Fibroblast of mammary gland (primary cell): ENCODE data around the gene KCTD21.
A peak's percentile ranks its signal among the peaks of the same experiment; 100 is the strongest.
"Not testable (repeated sequence)": the region's sequence is repeated elsewhere in the genome, so short reads cannot be mapped to it uniquely, and the experiment has no call there.

Experiments used
- DNase-seq: peaks from one replicate; pipeline ENCODE4 v3.0.0-alpha.2; 2010; ENCODE audit warnings: low read depth
- H3K4me3 ChIP-seq: 2 replicates; pipeline ENCODE4 v1.5.1; 2011; ENCODE audit warnings: low read depth, mild to moderate bottlenecking, low read length, moderate library complexity; ENCODE audit not compliant: control insufficient read depth
- CTCF ChIP-seq: conservative IDR thresholded peaks from 2 replicates; pipeline ENCODE4 v1.5.1; 2011; ENCODE audit warnings: low read depth, low read length, inconsistent platforms; ENCODE audit not compliant: control insufficient read depth, insufficient read depth

KCTD21 gene

GRCh38 chr11:78228467-78228866, 40.0 kb upstream of the KCTD21 start:
- H3K4me3 ChIP-seq, result no peak overlapping the region
- DNase-seq, result peak; percentile 60
- TF ChIP-seq CTCF, result peak; percentile 53

GRCh38 chr11:78227921-78228320, 39.5 kb upstream of the KCTD21 start:
- H3K4me3 ChIP-seq, result no peak overlapping the region
- DNase-seq, result no peak
- no peak for TF ChIP-seq CTCF

GRCh38 chr11:78226684-78227680, 38.6 kb upstream of the KCTD21 start:
- DNase-seq, result no peak
- H3K4me3 ChIP-seq, result no peak overlapping the region
- TF ChIP-seq CTCF, result no peak

- no peak for TF ChIP-seq CTCF
- DNase-seq, result no peak
- no peak overlapping the region for H3K4me3 ChIP-seq
These were observed 36.5 kb upstream of the KCTD21 start for GRCh38 chr11:78224906-78225420.

- no peak for TF ChIP-seq CTCF
- H3K4me3 ChIP-seq, result no peak overlapping the region
- no peak for DNase-seq
These were observed 36.1 kb upstream of the KCTD21 start for GRCh38 chr11:78224506-78224905.

GRCh38 chr11:78223320-78223954, 35.0 kb upstream of the KCTD21 start:
- DNase-seq, result no peak
- no peak overlapping the region for H3K4me3 ChIP-seq
- TF ChIP-seq CTCF, result no peak

GRCh38 chr11:78222726-78223125, 34.3 kb upstream of the KCTD21 start:
- H3K4me3 ChIP-seq, DNase-seq: not testable (repeated sequence)
